ENCODE data around the gene MAFG. TPM values are rescaled to one million over a fixed set of nuclear protein-coding genes. Genes with fewer than 3 reads are reported as not detected.

Gene MAFG
- total and polyA plus RNA-seq, 9 of the 15 experiments (the other 6 are each of a cell fraction or from before 2014, with no cell fraction given) = 1.1 to 58.1 (median 24.9) TPM

- TF ChIP-seq CREM (IDR thresholded peaks at IDR 0.05; ENCODE audit: low read depth) = peak; percentile 44
- TF ChIP-seq MYC (IDR thresholded peaks at IDR 0.05; ENCODE audit: low read depth, low read length) = peak; percentile 82
- TF ChIP-seq MYC (CRISPR knock-in tag; IDR thresholded peaks at IDR 0.05; ENCODE audit: borderline replicate concordance, low read depth) = no peak
- no peak for TF ChIP-seq ETV6 (IDR thresholded peaks at IDR 0.05; ENCODE audit: borderline replicate concordance in 1 of 2, low read depth in 2 of 2, low read length in 1 of 2)
- no peak for TF ChIP-seq ETV6 (CRISPR knock-in tag; IDR thresholded peaks at IDR 0.05; ENCODE audit: borderline replicate concordance)
- TF ChIP-seq NFIC (IDR thresholded peaks at IDR 0.05) = 0 out of 2 replicates have a peak, but pooled peaks have one; percentile 8
- TF ChIP-seq VEZF1 (CRISPR knock-in tag; IDR thresholded peaks at IDR 0.05) = peak; percentile 83
- peak; percentile 69 for TF ChIP-seq POLR2G (IDR thresholded peaks at IDR 0.05; ENCODE audit: low read depth, low read length)
- TF ChIP-seq ZNF76 (CRISPR knock-in tag; IDR thresholded peaks at IDR 0.05; ENCODE audit: borderline replicate concordance) = no peak
- TF ChIP-seq MTA3 (IDR thresholded peaks at IDR 0.05; ENCODE audit: borderline replicate concordance) = peak; percentile 82
- peak; percentile 6; the same call in 1 of the 2 replicates for TF ChIP-seq EGR1 (conservative IDR thresholded peaks at IDR 0.05)
- TF ChIP-seq GABPA (tag; conservative IDR thresholded peaks at IDR 0.05; ENCODE audit: low read depth) = peak; percentile 50
- peak; percentile 100 for TF ChIP-seq C11orf30 (IDR thresholded peaks at IDR 0.05; ENCODE audit: low read depth)
- 0 out of 2 replicates have a peak, but pooled peaks have one; percentile 28 for TF ChIP-seq TOE1 (IDR thresholded peaks at IDR 0.05; ENCODE audit: borderline replicate concordance)
- no peak for TF ChIP-seq TOE1 (CRISPR knock-in tag; IDR thresholded peaks at IDR 0.05; ENCODE audit: borderline replicate concordance, low read depth)
- TF ChIP-seq HDAC1 (IDR thresholded peaks at IDR 0.05) = peak in 1 of 2 experiments; percentile 71; a peak in 2 of 4 replicates
- peak; percentile 73 for TF ChIP-seq TAF1 (IDR thresholded peaks at IDR 0.05; ENCODE audit: control insufficient read depth, extremely low read depth, insufficient read depth, low read length, severe bottlenecking)
- TF ChIP-seq, protein P1, sequence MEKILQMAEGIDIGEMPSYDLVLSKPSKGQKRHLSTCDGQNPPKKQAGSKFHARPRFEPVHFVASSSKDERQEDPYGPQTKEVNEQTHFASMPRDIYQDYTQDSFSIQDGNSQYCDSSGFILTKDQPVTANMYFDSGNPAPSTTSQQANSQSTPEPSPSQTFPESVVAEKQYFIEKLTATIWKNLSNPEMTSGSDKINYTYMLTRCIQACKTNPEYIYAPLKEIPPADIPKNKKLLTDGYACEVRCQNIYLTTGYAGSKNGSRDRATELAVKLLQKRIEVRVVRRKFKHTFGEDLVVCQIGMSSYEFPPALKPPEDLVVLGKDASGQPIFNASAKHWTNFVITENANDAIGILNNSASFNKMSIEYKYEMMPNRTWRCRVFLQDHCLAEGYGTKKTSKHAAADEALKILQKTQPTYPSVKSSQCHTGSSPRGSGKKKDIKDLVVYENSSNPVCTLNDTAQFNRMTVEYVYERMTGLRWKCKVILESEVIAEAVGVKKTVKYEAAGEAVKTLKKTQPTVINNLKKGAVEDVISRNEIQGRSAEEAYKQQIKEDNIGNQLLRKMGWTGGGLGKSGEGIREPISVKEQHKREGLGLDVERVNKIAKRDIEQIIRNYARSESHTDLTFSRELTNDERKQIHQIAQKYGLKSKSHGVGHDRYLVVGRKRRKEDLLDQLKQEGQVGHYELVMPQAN (IDR thresholded peaks at IDR 0.05; ENCODE audit: borderline replicate concordance) = peak; percentile 18; the same call in 1 of the 2 replicates
Measured at GRCh38 chr17:81923302-81924260, 4.0 kb downstream of the MAFG start (continued).
